ENCODE data around the gene MIGA2. TPM values are rescaled to one million over a fixed set of nuclear protein-coding genes. Genes with fewer than 3 reads are reported as not detected.

Gene MIGA2
- total and polyA plus RNA-seq, 9 of the 15 experiments (the other 6 are each of a cell fraction or from before 2014, with no cell fraction given), result 0.15 to 54.1 (median 18.0) TPM

GRCh38 chr9:129006328-129007034 is 29.9 kb upstream of the MIGA2 start (continued):
- TF ChIP-seq ZNF609 (CRISPR knock-in tag; IDR thresholded peaks at IDR 0.05; ENCODE audit: borderline replicate concordance) (no peak), KDM2B (CRISPR knock-in tag; IDR thresholded peaks at IDR 0.05) (no peak), POLR2G (IDR thresholded peaks at IDR 0.05; ENCODE audit: low read depth, low read length) (peak; percentile 83), ZBTB40 (IDR thresholded peaks at IDR 0.05) (no peak), ZBTB40 (CRISPR knock-in tag; IDR thresholded peaks at IDR 0.05) (no peak), RB1 (IDR thresholded peaks at IDR 0.05; ENCODE audit: low read depth) (peak; percentile 37; the same call in 1 of the 2 replicates), CBX2 (IDR thresholded peaks at IDR 0.05; ENCODE audit: insufficient read depth, low read length, poor library complexity, severe bottlenecking) (no peak), ZNF436 (CRISPR knock-in tag; IDR thresholded peaks at IDR 0.05) (no peak), EGR1 (conservative IDR thresholded peaks at IDR 0.05) (no peak), CCAR2 (IDR thresholded peaks at IDR 0.05; ENCODE audit: low read depth, low read length) (no peak), RBM22 (IDR thresholded peaks at IDR 0.05; ENCODE audit: low read depth, low read length, poor library complexity, severe bottlenecking) (peak; percentile 91), ZC3H4 (CRISPR knock-in tag; IDR thresholded peaks at IDR 0.05; ENCODE audit: borderline replicate concordance) (no peak), MTA3 (IDR thresholded peaks at IDR 0.05; ENCODE audit: borderline replicate concordance) (peak; percentile 63), CC2D1A (IDR thresholded peaks at IDR 0.05) (no peak)
